ENCODE data around the gene TBC1D9. TPM values are rescaled to one million over a fixed set of nuclear protein-coding genes. Genes with fewer than 3 reads are reported as not detected.

TBC1D9 gene
- total RNA-seq, 3 donors from 2014 or later = 28.3 to 195 (median 152) TPM

DNA sequence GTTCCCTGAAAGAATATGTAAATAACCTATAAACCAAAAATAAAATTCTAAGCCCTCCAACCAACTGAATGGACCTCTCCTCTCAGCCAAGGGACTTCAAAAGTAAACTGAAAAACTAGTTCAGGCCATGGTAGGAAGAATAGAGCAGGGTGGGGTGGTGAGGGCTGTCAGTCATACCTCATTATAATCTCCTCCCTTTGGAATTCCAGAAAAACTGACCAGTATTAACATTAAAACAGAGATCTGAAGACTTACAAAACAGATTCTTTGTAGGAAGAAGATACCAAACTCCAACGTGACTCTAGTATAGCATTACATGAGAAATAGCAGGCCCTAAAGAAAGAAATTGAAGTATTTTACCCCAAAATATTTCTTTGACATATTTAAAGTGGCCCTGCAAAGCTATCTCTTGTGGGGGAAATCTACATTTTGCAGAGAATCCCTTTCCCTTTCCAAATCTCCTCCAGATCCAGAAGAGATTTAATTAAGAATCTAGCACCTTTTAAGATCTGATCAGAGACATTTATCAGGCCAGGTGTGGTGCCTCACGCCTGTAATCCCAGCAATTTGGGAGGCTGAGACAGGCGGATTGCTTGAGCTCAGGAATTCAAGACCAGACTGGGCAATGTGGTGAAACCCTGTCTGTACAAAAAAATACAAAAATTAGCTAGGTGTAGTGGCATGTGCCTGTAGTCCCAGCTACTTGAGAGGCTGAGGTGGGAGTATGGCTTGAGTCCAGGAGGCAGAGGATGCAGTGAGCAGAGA is 15.1 kb downstream of the TBC1D9 start:
- H3K9me3 ChIP-seq = no peaks in the 10 kb centered on the region
- H3K27me3 ChIP-seq = no peaks in the 10 kb centered on the region
- intact Hi-C loops (cut with DNase I; ENCODE audit: low total_unique reads) = no loop called here
- no peak for DNase-seq (ENCODE audit: low spot score in 2 of 2)
- TF ChIP-seq POLR2A (IDR thresholded peaks at IDR 0.05) (no peak), POLR2AphosphoS5 (IDR thresholded peaks at IDR 0.05) (no peak)
- TF ChIP-seq, protein P1, sequence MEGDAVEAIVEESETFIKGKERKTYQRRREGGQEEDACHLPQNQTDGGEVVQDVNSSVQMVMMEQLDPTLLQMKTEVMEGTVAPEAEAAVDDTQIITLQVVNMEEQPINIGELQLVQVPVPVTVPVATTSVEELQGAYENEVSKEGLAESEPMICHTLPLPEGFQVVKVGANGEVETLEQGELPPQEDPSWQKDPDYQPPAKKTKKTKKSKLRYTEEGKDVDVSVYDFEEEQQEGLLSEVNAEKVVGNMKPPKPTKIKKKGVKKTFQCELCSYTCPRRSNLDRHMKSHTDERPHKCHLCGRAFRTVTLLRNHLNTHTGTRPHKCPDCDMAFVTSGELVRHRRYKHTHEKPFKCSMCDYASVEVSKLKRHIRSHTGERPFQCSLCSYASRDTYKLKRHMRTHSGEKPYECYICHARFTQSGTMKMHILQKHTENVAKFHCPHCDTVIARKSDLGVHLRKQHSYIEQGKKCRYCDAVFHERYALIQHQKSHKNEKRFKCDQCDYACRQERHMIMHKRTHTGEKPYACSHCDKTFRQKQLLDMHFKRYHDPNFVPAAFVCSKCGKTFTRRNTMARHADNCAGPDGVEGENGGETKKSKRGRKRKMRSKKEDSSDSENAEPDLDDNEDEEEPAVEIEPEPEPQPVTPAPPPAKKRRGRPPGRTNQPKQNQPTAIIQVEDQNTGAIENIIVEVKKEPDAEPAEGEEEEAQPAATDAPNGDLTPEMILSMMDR (IDR thresholded peaks at IDR 0.05) = no peak
- no peak overlapping the region for H3K4me3 ChIP-seq
- no peaks in the 10 kb centered on the region for H3K36me3 ChIP-seq
- H3K27ac ChIP-seq = peak overlapping the region; percentile 34 to 66
- peaks cover 0 to 15% of the 10 kb centered on the region in 2 donors for H3K4me1 ChIP-seq

DNA sequence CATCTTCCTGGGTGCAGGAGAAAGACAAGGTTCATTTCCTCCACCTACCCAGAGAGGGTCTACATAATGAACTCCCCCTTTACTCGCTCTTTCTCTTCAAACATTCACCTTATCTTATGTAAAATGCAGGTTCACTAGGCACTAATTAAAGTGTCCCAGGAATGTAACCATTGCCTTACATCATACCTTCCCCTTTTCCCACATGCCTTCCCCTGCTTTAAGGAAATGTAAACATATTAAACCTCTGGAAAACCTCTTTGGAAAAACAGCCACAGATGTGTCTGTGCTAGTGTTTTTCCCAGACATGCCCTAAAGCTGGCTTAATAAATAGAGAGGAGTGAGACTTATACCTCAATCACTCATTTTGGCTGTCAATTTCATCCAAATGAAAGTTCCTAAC is 15.8 kb downstream of the TBC1D9 start:
- Histone ChIP-seq H3K4me1 (peaks cover 0 to 15% of the 10 kb centered on the region in 2 donors), H3K4me3 (no peak overlapping the region), H3K36me3 (no peaks in the 10 kb centered on the region), H3K27me3 (no peaks in the 10 kb centered on the region), H3K9me3 (no peaks in the 10 kb centered on the region), H3K27ac (peak overlapping the region; percentile 36 to 66)
- TF ChIP-seq, protein P1 (IDR thresholded peaks at IDR 0.05) = no peak
- TF ChIP-seq POLR2A (IDR thresholded peaks at IDR 0.05) = no peak
- no peak for TF ChIP-seq POLR2AphosphoS5 (IDR thresholded peaks at IDR 0.05)
- intact Hi-C loops (cut with DNase I; ENCODE audit: low total_unique reads) = no loop called here
- DNase-seq (ENCODE audit: low spot score in 2 of 2) = no peak

DNA sequence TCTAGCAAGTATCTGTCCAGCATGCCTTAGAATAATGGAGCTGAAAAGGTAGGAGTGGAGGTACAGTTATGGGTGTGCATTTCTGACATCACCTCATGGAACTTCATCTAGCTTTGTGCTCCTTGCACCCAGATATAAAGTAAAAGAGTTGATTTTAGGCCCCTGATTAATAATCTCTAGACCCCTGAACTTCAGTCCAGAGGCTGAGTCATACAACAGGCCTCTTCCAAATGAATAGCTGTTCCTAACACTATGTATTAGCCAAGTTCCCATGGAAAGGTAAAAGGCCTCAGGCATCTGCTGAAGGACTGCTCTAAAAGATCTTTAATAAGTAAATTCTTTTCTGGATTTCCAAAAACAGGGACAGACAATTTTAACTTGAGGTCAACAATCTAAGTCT is 16.2 kb downstream of the TBC1D9 start:
- no peaks in the 10 kb centered on the region for H3K27me3 ChIP-seq
- peaks cover 0 to 15% of the 10 kb centered on the region in 2 donors for H3K4me1 ChIP-seq
- H3K4me3 ChIP-seq = no peak overlapping the region
- no peaks in the 10 kb centered on the region for H3K36me3 ChIP-seq
- DNase-seq (ENCODE audit: low spot score in 2 of 2) = no peak
- TF ChIP-seq POLR2A (IDR thresholded peaks at IDR 0.05) (no peak), POLR2AphosphoS5 (IDR thresholded peaks at IDR 0.05) (no peak)
- TF ChIP-seq, protein P1 (IDR thresholded peaks at IDR 0.05) = no peak
- no peaks in the 10 kb centered on the region for H3K9me3 ChIP-seq
- intact Hi-C loops (cut with DNase I; ENCODE audit: low total_unique reads) = no loop called here
- H3K27ac ChIP-seq = peak overlapping the region; percentile 36 to 66

DNA sequence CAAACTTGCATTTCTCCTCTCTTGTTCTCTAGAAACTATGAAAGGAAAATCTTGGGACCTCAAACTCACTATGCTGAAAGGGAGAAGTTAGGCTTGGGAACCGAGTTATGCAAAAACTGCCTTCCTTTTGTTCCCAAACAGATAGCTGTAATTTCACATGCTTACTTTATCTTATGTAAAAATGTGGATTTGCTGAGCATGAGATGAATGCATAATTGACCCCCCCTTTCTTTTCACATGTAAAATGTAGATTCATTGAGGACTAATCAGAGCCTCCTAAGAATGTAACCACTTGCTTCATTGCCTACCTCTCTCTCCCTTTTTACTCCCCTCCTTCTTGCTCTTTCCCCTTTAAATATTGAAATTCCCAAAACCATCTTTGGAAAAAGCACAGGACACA is 18.0 kb downstream of the TBC1D9 start:
- Histone ChIP-seq H3K9me3 (no peaks in the 10 kb centered on the region), H3K27ac (no peak overlapping the region)

More for the DNA sequence above, 18.0 kb downstream of the TBC1D9 start:
- H3K36me3 ChIP-seq = no peaks in the 10 kb centered on the region
- H3K4me1 ChIP-seq = peaks cover 0 to 10% of the 10 kb centered on the region in 2 donors
- H3K4me3 ChIP-seq = no peak overlapping the region
- TF ChIP-seq, protein P1 (IDR thresholded peaks at IDR 0.05) = no peak
- TF ChIP-seq POLR2AphosphoS5 (IDR thresholded peaks at IDR 0.05) = no peak
- no peak for TF ChIP-seq POLR2A (IDR thresholded peaks at IDR 0.05)
- no peak for DNase-seq (ENCODE audit: low spot score in 2 of 2)
- intact Hi-C loops (cut with DNase I; ENCODE audit: low total_unique reads) = no loop called here
- H3K27me3 ChIP-seq = no peaks in the 10 kb centered on the region
